Fibroblast of skin of right biceps (primary cell): ENCODE measurements around the gene DVL2.

Experiments used
- DNase-seq: peaks from one replicate; pipeline ENCODE4 v3.0.0-alpha.2; 2013

The DVL2 gene

DNA sequence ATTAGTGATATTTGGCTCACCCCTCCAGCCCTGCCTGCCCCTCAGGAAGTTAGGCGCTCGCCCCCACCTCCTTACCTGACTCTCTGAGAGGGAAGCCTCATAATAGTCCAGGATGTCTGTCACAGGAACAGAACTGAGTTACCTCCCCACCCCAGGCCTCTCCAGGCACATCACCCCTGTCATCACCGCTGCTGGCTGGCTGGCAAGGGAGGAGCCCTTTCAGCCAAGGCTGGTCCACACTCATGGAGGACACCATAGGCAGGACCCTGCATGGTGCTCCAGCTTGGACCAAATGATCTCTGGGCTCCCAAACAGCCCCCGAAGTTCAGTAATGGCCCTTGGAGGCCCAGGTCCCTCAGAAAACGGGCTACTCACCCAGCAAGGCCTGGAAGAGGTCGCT is 16.2 kb downstream of the DVL2 start:
- no peak for DNase-seq

DNA sequence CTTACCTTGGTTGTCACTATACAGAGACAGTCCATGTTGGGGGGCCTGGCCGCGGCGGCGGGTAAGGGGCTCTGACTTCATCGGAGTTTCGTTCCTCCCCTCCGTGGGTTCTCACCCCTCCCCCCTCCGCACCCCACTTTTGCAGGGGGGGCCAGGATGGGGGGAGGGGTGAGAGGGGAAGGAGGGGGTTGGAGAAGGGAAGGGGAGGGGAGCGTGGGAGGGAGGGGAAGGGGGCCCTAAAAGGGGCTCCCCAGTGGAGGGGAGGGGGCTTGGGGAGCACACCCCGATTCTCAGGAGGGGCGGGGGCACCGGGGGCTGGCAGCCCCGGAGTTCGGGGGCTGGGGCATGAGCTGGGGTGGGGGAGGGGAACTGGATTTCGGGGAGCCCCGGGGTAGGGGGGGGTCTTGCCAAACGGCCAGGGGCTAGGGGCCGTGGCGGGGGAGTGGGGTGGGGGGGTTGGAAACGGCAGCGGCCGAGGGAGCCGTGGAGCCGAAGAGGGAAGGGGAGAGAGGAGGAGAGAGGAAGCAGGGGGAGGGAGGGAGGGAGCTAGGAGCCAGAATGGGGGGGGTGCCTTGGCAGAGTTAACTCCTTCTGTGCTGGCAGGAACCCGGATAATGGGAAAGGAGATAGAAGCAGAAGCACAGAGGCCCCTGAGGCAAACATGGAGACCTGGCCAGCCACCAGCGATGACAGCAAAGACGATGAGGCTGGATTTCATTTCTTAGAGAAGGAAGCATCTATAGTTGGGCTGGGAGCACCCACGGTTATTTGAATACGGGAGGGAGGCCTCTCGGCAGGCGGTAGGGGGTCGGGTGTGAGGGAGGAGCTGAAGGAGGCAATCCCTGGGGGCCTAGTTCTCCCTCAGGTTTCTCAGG is 17.0 kb downstream of the DVL2 start:
- peak; percentile 83 for DNase-seq

DNA sequence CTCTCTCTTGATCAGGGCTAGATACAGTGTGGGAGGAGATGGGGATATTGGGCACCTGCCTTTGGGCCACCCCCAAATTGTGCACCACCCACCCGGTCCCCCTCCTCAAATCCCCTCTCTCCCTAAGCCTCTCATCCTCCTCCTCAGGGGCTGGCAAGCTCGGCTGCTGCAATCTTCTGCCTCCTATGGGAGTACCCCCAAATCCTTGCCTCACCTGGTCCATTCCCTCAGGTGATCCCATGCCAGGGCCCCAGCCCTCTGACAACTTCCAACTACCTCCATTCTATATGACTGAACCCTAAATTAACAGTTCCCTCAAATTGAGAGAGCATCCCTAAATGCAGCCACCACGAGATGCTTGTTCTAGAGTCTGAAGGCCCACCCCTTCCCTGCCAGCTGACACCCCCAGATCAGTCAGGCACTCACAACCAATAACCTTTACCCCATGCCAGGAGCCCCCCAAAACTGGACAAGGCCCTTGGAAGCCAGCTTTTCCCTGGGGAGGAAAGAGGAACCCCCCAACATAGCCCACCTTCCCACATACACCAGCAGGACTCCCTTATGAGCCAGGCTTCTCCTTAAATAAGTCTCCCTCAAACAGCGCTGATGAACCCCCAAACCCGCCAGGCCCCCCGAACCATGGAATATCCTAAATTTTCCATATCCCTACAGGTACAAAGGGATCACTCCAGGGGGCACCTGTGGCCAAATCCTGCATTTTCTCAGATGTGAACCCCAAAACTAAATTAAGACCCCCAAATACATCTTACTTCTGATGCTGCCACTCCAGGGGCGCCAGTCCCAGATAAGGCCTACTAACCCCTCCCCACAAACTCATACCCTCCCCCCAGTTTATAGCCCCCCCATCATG is 17.8 kb downstream of the DVL2 start:
- no peak for DNase-seq

DNA sequence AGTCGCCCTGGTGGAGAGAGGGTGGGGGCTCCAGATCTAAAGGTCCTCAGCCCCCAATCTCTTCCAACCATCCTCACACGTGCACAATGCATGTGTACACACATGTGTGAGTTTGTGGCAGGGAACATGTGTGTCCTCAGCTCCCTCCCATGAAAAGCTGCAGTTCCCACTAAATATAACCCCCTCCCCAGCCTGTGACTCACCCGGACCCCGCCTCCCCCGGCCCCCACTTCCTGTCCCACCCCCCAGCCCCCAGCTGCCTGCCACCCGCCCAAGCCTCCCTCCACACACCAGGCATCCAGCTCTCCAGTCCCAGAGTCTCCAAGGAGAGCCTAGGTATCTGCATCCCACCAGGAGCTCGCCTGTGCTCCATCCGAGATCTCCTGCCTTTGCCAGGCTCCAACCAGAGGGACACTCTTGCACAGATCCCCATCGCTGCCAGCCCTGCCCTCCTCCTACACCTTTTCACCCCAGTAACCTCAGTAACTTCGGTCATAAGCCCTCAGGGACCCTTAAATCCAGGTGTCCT is 18.6 kb downstream of the DVL2 start:
- peak; percentile 57 for DNase-seq

DNA sequence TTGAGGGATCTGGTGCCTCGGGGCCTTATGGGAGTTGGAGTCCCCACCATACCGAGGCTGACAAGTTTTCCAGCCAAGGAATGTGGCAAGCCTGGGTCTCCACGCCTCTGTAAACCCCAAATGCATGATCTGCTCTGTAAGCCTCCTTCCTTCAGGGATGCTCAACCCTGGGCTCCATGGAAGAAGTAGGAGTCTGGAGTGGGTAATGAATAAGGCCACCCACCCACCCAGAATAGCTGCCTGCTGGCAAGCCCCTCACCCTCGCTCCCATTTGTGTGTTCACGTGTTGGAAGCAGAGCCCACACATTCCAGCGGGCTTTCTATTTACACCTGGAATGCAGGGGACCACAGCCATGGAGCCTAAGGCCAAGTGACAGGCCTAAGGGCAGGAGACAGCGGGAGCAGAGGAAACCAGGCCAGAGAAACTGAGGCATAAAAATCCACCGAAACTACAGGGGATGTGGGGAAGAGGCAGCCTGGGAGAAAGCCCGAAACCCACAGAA is 19.1 kb downstream of the DVL2 start:
- DNase-seq, result no peak

DNA sequence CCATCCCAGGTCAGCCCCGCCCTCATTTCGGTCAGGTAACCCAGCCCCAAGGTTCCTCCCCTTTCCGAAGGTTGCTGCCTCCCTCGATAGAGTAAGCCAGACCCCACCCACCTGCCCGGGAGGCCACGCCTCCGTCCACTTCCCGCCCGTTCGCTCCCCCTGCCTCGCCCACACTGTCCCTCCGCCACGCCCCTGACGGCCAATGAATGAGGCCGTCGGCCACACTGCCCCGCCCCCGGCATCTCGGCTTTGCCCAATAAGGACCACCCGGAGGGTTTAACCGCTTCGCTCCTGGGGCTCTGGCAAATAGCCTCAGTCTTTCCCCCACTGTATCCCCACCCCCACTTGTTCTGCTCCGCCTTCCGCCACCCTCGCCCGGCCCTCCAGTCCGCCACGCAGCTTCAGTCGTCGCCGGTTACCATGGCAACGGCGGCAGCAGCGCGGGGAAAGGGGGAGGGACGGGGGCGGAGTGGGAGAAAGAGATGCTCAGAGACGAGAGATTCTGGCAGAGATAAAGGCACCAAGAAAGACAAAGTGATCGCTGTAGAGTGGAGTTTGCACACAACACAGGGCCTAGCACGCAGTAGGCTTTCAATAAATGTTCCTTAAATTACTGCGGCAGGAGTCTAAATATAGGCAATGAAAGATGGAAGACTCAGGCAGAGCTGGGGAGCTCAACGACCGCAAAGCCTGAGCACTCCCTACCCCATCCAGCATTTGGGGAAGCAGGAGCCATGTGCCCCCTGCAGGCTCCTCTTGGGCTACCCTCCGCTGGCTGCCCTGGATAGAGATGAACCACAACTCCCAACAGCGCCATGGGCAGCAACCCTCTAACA is 19.8 kb downstream of the DVL2 start:
- DNase-seq, result peak; percentile 98

DNA sequence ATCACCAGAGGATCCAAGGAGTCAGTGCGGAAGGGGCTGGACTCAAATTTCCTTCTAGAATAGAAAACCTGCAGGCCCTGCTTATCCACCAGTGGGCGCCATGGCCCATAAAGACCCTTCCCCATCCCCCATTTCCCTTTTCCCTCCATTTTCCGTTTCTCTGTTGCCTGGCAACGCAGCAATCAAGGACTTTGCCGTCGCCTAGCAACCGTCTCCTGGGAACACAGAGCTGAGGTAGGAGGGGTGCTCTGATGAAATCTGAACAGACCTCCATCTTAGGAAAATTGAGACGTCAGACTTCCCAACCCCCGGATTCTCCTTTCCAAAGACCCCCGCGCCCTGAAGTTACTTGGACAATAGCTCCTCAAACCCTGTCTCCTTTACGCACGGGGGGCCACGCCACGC is 20.4 kb downstream of the DVL2 start:
- peak; percentile 86 for DNase-seq

DNA sequence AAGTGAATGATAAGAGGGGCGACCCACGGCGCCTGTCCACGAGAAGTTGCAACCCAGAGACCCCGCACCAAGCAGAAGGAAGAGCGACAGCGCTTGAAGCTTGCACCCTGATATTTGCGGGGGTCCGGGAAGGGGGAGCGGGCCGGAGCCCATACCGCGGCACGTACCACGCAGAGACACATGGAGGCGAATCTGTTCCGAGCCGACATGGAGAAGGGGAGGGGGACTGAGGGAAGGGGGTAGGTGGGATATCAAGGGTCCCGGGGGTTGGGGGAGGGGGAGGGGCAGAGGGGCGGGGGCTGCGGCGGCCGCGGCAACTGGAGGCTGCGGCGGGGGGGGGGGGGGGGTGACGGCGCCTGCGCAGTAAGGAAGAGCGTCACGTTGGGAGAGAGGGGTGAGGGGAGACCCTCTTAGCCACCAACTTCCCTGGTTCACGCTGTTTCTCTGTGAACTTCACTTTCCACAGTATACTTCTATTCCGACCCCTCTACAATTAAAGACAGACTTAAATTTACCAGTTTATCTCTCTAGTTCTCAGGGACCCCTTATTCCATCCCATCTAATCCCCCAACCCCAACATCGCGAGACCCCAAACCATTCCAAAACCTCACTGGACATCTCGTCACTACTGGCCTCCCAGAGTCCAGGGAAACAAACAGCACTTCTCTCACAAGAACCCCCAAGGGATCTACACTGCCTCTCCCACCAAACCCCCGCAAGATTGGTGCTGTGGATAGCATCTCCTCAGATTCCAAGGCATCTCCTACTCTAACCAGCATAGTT is 22.6 kb downstream of the DVL2 start:
- DNase-seq, result no peak

DNA sequence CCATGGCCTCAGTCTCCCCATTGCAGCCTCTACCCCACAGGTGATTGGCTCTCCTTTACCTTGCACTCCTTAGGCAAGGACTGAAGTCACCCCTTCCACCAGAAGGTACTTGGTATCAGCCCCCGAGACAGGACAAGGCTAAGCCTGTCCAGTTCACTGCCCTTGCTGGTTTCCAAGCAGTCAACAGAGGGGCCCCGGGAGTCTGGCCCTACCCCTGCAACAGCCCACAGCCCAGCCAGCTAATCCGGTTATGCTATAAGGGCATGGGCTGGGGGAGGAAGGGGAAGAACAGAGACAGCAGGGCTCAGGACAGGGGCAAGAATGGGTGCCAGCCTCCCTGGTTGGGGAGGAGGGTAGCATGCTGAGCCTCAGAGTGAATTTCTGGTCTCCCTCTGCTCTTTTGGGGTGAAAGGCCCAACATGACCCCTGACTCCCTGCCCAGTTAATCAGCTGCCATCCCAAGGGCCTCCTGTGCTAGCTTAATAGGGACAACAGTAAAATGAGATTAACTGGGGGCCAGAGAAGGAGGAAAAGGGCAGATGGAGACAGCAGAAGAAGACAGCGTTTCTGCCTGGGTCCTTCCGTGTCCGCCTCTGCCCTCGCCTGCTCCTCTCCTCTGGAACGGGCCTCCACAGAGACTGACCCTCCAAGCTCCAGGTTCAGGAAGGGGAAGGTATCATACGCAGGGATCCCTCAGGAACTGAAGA is 25.4 kb downstream of the DVL2 start:
- DNase-seq, result no peak

DNA sequence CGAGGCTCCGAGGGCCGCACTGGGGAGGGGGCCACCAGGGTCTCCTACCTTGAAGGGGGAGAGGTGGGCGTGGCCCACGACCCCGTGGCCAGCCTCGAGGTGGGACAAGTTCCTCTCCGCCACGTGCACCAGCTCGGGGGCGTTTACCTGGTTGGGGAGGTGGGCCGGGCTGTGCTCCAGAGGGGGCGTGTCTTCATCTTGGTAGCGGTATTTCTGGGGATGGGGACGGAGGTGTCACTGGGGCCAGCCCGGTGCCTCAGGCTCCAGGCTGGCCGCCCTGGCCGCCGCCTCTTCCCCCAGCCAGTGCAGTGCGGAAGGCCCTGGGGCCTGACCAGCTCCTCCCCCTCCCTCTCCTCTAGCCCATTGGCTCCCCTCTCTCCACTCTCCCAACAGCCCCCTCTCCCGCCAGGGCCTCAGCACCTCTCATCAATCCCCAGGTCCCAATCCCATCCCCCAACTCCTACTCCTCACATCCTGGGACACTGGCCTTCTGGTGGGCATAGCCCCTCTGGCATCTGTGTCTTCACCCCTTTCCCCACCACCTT is 26.2 kb downstream of the DVL2 start:
- DNase-seq, result no peak

DNA sequence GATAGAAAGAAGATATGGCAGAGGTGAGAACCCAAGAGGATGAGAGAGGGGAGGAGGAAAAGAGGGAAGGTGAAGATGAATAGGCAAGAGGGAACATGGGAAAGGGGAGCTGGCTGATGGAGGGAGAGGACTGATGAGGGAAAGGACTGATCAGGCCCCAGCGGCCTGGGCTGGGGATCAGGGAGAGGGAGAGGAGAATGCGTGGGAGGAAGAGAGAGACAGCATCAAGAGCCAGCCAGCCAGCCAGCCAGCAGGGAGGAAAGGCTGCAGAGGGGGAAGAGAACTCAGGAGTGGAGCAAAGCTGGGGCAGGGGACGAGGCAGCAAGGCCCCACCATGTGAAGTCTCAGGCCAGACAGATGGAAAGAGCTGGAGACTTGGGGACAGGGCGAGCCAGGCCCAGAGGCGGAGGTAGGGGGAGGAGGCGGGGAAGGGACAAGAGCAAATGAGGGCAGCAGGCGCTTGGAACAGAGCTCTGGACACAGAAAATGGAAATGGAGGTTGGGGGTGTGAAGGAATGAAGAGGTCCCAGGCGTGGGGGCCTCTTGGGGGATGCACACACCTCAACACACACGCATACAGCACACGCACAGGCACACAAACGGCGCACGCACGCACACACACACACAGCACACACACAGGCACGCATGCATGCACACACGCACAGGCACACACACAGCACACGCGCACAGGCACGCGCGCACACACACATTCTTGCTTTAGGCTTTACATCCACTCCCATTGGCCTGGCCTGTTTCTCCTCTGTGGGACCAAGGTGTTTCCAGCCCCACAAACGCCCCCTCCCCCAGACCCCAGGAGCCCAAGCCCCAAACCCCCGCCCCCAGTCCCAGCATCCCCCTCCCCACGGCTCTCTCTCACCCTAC is 27.0 kb downstream of the DVL2 start:
- no peak for DNase-seq

DNA sequence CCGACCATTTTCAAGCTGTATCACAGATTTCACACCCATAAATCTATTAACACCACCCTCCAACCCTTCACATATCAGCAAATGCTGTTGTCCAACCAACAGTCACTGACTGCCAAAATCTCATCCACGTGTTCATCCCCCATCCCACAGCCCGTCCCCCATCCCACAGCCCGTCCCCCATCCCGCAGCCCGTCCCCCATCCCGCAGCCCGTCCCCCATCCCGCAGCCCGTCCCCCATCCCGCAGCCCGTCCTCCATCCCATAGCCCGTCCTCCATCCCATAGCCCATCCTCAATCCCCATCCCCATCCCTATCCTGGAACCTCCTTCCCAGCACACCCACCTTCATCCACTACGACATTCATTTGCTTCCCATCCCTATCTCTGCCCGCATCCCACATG is 28.8 kb downstream of the DVL2 start:
- DNase-seq, result no peak

DNA sequence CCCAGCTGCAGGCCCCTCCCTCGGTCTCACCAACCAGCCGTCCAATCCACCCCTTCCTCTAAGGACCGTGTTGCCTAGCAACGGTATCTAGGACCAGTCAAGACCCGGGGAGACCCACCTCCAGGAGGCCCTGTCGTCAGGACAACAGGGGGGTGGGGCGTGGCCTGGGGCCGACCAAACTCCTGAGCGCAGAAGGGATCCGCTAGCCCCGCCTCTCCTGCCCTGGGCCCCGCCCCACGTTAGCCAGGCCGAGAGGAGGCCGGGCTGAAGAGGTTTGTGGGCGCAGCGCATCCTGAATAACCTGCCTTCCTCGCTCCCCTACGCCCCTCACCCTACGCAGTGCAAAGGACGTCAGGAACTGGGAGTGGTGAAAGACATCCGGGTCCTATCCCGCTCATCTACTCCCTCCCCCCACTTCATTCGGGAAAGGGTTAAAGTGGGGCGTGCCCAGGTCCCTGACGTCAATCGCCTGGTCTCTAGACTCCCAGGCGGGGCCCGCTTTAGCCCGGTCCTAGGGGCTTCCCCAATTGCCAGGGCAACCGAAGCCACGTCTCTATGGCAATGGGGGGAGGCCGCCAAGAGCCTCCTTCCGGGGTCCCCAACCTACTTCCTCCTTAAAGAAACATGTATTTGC is 29.4 kb downstream of the DVL2 start:
- peak; percentile 89 for DNase-seq

DNA sequence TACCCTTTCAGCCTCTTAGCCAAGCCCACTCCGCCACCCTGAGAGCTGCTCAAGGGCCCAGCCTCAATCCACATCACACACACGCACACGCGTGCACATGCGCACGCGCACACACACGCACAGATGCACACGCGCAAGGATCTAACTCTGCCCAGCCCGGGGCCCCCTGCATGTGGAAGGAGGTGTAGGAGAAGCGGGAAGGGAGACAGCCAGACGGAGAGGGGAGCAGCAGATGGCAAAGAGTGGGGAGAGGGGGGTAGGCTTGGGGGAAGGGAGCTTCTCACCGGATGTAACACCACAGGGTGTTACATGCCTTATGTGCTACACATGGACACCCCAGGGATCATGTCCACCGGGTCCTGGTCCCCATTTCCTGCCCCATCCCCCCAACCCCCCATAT is 30.0 kb downstream of the DVL2 start:
- peak; percentile 42 for DNase-seq

DNA sequence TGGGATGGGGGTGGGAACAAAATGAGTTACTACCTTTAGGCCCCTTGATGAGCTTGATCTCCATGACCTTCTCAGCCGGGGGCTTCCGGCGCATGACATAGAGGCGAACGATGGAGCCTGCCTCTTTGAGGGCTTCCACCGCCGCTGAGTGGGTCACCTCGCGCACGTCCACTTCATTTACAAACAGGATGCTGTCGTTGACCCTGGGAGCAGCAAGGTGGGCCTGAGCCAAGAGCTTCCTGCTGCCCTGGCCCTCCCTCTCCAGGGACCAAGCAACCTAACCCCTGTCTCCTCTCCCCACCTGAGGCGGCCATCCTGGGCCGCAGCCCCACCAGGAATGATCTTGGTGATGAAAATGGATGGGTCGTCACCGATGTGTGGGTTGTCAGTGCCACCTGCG is 30.9 kb downstream of the DVL2 start:
- no peak for DNase-seq

DNA sequence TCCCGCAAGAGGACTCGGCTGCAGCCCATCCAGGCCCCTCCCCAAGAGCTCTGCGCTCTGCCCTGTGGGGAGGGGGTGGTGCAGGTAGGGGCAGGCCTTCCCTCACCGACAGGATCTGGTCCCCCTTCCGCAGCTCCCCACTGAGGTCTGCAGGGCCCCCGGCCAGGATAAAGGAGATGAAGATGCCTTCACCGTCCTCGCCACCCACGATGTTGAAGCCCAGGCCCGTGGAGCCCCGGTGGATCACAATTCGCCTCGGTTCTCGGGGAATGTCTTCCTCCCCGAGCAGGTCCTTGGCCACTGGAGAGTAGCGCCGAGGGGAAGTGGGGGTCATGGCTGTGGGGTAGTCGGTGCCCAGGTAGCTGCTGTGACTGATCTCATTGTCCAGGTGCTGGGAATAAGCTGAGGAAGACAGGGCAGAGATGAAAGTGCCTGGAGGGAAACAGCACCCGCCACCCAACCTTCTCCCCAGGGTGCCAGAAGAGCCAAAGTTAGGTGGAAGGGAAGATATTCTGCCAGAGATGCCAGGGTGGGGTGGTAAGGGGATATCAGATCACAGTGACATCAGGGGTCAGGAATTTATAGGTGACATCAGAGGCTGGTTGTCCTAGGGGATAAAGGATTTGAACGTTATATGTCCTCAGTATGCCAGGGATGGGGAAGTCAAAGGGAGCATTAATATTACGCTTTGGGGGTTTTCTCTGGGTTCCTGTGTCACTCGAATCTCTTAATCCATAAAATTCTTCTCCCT is 37.5 kb downstream of the DVL2 start:
- DNase-seq, result no peak

DNA sequence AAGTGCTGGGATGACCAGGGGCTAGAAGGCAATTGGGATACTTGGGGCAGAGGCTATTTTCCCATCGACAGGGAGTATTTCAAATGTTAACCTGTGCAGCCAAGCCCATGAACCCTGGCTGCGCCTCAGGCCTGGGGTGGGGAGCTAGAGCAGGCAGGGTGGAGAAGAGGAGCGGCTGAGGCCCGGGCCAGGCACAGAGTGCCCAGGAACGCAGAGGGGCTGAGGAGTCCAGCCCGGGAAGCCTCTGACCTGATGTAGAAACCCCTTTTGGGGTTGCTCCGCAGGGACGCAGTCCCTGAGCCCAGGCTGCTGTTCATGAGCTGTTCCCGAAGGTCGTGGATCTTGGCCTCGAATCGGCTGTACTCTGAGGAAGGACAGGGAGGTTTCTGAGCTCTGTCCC is 38.3 kb downstream of the DVL2 start:
- DNase-seq, result no peak

DNA sequence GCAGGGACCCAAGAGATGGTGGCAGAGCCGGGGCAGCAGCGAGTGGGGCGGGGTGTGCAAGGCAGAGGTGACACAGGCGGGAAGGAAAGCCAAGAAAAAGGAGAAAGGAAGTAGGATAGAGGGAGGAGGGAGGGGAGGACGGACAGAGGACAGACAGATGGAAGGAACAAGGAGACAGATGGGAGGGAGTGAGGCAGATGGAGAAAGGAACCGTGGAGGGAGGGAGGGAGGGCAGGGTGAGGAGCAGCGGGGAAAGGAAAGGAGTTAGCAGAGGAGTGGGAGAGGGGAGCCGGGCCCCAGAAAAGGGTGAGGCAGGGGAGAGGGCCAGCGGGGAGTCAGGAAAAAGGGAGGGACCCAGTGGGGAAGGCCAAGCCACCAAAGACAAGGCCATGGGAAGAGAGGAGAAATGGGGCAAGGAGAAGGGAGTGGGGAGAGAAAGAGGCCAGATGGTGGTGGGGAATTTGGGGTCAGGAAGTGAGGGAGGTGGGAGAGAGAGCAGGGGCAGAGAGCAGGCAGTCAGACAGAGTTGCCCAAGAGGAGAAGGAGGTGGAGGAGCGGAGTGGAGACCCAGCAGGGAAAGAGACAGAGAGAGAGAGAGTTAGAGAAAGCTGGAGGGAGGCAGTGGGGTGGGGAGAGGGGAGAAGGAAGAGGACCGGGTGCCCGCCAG is 41.9 kb downstream of the DVL2 start:
- DNase-seq, result no peak
